Activated CD8-positive, alpha-beta T cell treated with anti-CD3 and anti-CD28 coated beads for 36 hours (primary cell): ENCODE data around the gene GLYATL2. TPM values are rescaled to one million over a fixed set of nuclear protein-coding genes. Genes with fewer than 3 reads are reported as not detected.

ENCODE experiments used
- ATAC-seq: fragments of 200-7000 bp; cut with Tn5 transposase; one replicate; pipeline ENCODE4 v1.10.0; 2021; ENCODE audit warnings: mild to moderate bottlenecking, moderate library complexity
- CTCF ChIA-PET: fragments of 350-600 bp; sonication (Branson Sonifier 250); formaldehyde crosslinking; loops from one replicate; lab custom pipeline; 2021; ENCODE audit warnings: antibody characterized with exemption; lab: Charles Lee
- POLR2A ChIA-PET: fragments of 350-600 bp; sonication (Branson Sonifier 250); formaldehyde crosslinking; loops from one replicate; lab custom pipeline; 2021; ENCODE audit warnings: antibody characterized with exemption; lab: Charles Lee
- DNase-seq: peaks from one replicate; pipeline ENCODE4 v3.0.0-alpha.2; 2020
- H3K27ac Mint-ChIP-seq: one replicate; pipeline ENCODE4 v1.8.0; 2021; ENCODE audit warnings: mild to moderate bottlenecking, mixed read lengths
- H3K27me3 Mint-ChIP-seq: one replicate; pipeline ENCODE4 v1.8.0; 2021; ENCODE audit warnings: mixed read lengths
- H3K36me3 Mint-ChIP-seq: one replicate; pipeline ENCODE4 v1.8.0; 2021; ENCODE audit warnings: low read depth, mixed read lengths
- H3K4me1 Mint-ChIP-seq: one replicate; pipeline ENCODE4 v1.8.0; 2021; ENCODE audit warnings: low read depth, mixed read lengths
- H3K4me3 Mint-ChIP-seq: one replicate; pipeline ENCODE4 v1.8.0; 2021; ENCODE audit warnings: mild to moderate bottlenecking, moderate library complexity, mixed read lengths
- H3K9me3 Mint-ChIP-seq: one replicate; pipeline ENCODE4 v1.8.0; 2021; ENCODE audit warnings: mixed read lengths
- intact Hi-C: fragments of 100-400 bp; cut with micrococcal nuclease; formaldehyde crosslinking; loops from one replicate; pipeline ENCODE4 v1.10.0; 2022
- total RNA-seq, 2 experiments: library from RNA; stranded (reverse); gene quantifications; one replicate each; pipeline ENCODE4 v1.2.3, GENCODE V29; 2021
- TF ChIP-seq, protein P1 (sequence below): fragments of 200-600 bp; IDR thresholded peaks from one replicate; pipeline ENCODE4 v1.8.0; 2022; ENCODE audit warnings: antibody characterized with exemption, mild to moderate bottlenecking

The GLYATL2 gene
- total RNA-seq, 2 experiments from 2014 or later: not detected

DNA sequence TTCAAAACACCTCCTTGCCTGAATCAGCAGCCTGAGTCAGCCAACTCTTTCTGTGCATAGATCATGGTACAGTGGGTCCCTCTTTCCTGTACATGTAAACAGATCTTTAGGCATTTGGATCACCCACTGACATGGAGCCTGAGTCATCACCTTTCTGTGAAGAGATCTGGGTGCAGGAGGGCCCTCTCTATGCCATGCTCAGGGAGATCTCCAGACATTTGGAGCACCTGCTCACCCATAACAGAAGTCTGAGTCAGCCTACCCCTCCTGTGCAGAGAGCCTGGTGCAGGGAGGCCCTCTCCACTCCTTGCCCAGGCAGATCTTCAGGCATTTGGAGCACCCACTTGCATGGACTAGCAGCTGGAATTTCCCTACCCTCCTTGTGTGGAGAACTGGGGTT lies 56.6 kb downstream of the GLYATL2 start:
- Mint-ChIP-seq H3K27me3 (peaks cover 5% of the 10 kb centered on the region), H3K27ac (no peak overlapping the region), H3K4me1 (peaks cover 2% of the 10 kb centered on the region), H3K9me3 (no peaks in the 10 kb centered on the region), H3K4me3 (no peak overlapping the region), H3K36me3 (no peaks in the 10 kb centered on the region)
- DNase-seq (no peak), ATAC-seq (peak; percentile 36)
- TF ChIP-seq, protein P1, sequence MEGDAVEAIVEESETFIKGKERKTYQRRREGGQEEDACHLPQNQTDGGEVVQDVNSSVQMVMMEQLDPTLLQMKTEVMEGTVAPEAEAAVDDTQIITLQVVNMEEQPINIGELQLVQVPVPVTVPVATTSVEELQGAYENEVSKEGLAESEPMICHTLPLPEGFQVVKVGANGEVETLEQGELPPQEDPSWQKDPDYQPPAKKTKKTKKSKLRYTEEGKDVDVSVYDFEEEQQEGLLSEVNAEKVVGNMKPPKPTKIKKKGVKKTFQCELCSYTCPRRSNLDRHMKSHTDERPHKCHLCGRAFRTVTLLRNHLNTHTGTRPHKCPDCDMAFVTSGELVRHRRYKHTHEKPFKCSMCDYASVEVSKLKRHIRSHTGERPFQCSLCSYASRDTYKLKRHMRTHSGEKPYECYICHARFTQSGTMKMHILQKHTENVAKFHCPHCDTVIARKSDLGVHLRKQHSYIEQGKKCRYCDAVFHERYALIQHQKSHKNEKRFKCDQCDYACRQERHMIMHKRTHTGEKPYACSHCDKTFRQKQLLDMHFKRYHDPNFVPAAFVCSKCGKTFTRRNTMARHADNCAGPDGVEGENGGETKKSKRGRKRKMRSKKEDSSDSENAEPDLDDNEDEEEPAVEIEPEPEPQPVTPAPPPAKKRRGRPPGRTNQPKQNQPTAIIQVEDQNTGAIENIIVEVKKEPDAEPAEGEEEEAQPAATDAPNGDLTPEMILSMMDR: no peak
- intact Hi-C loops: loop anchor here (1.0 to 10.0 kb wide), 3 partner anchors 73 to 211 kb away; partner anchors contain the start of genes LPXN and ZFP91
- POLR2A ChIA-PET: no interaction called here
- CTCF ChIA-PET: interaction anchor here (0.6 to 5.4 kb wide), 16 partner anchors 8 to 220 kb away, joined by 3 to 45 read pairs (median 5); no protein-coding TSS in a partner anchor

DNA sequence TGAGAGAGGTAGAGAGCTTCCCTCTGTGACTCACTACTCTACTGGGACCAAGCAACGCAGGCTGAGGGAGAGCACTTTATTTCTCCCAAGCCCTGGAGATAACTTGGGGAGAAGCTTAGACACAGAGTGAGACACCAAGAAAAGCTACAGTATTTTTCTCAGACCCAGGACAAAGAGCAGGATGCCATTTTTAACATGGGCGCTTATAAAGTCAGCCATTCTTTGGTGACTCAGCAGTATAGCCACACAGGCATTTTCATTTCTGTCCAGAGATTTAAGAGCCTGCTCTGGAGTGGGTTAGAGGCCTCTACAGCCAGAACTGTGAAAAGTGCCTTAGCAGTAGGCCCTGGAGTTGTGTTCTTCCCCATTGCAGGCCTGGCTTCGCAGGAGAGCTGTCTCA lies 57.8 kb downstream of the GLYATL2 start:
- CTCF ChIA-PET: interaction anchor here (0.8 to 5.4 kb wide), 3 partner anchors 14 to 133 kb away, joined by 3 to 45 read pairs (median 4); no protein-coding TSS in a partner anchor
- H3K36me3 Mint-ChIP-seq: no peaks in the 10 kb centered on the region
- H3K27ac Mint-ChIP-seq: no peak overlapping the region
- peaks cover 2% of the 10 kb centered on the region for H3K4me1 Mint-ChIP-seq
- peaks cover 5% of the 10 kb centered on the region for H3K27me3 Mint-ChIP-seq
- POLR2A ChIA-PET: no interaction called here
- DNase-seq (no peak), ATAC-seq (no peak)
- TF ChIP-seq, protein P1: no peak
- intact Hi-C loops: loop anchor here (5.0 to 10.0 kb wide), 2 partner anchors 72 to 209 kb away; partner anchors contain the start of genes LPXN and ZFP91
- no peaks in the 10 kb centered on the region for H3K9me3 Mint-ChIP-seq
- no peak overlapping the region for H3K4me3 Mint-ChIP-seq

DNA sequence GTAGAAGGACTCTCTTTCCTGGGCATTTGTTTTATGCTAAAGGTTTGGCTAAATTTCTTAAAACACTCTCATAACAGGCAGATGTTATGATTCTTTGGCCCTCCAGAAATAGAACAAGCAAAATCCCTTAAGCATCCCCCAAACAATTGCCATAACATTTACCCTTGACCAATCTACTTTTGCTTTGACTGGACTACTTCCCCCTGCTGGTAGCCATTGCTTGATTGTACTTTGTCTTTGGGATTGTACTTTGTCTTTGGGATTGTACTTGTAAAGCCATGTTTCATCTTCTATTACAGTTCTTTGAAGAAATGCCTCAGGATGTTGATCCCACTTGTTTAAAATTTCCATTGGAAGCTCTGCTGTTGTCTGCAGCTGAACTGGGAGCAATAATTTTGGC lies 59.5 kb downstream of the GLYATL2 start:
- TF ChIP-seq, protein P1: no peak
- no peak overlapping the region for H3K4me3 Mint-ChIP-seq
- peaks cover 5% of the 10 kb centered on the region for H3K9me3 Mint-ChIP-seq
- intact Hi-C loops: loop anchor here (5.0 to 10.0 kb wide), 2 partner anchors 70 to 208 kb away; partner anchors contain the start of genes LPXN and ZFP91
- ChIA-PET CTCF (interaction anchor here (1.5 to 5.4 kb wide), 2 partner anchors 115 to 131 kb away, joined by 5 to 45 read pairs; no protein-coding TSS in a partner anchor), POLR2A (no interaction called here)
- H3K27me3 Mint-ChIP-seq: peaks cover 3% of the 10 kb centered on the region
- no peaks in the 10 kb centered on the region for H3K36me3 Mint-ChIP-seq
- DNase-seq (no peak), ATAC-seq (no peak)
- H3K27ac Mint-ChIP-seq: no peak overlapping the region
- H3K4me1 Mint-ChIP-seq: peaks cover 2% of the 10 kb centered on the region

Other genes with a start within 250 kb of the GLYATL2 start
- 1 to 10 TPM; 1.8 to 2.4 TPM for gene CNTF, start 222.0 kb downstream of the GLYATL2 start, total RNA-seq
- gene GLYAT, start 112.8 kb downstream of the GLYATL2 start, total RNA-seq: not detected
- gene GLYATL1, start 94.8 kb upstream of the GLYATL2 start, total RNA-seq: under 1 TPM in 1 of 2 experiments, not detected in 1; 0.18 TPM
- not detected for gene GLYATL1B, start 241.6 kb upstream of the GLYATL2 start, total RNA-seq